Measurements from ENCODE around the gene LGALSL.

The LGALSL gene

GRCh38 chr2:64474121-64474571 is 20.2 kb downstream of the LGALSL start:
- TF ChIP-seq CTCF (IDR thresholded peaks at IDR 0.05; ENCODE audit: borderline replicate concordance, control extremely low read depth, extremely low read depth, insufficient read depth, missing control alignments), result no peak
- DNase-seq (ENCODE audit: low spot score), result no peak
- in situ Hi-C loops (cut with MboI; ENCODE audit: low sequenced_read_pairs, unreplicated experiment), result no loop called here

- no peak for DNase-seq (ENCODE audit: low spot score)
- no peak for TF ChIP-seq CTCF (IDR thresholded peaks at IDR 0.05; ENCODE audit: borderline replicate concordance, control extremely low read depth, extremely low read depth, insufficient read depth, missing control alignments)
- in situ Hi-C loops (cut with MboI; ENCODE audit: low sequenced_read_pairs, unreplicated experiment), result loop anchor here (25.0 kb wide), 1 partner anchor 787 kb away; no protein-coding TSS in a partner anchor
Observed at GRCh38 chr2:64474636-64475035, 20.7 kb downstream of the LGALSL start.

- no peak for DNase-seq (ENCODE audit: low spot score)
- in situ Hi-C loops (cut with MboI; ENCODE audit: low sequenced_read_pairs, unreplicated experiment), result loop anchor here (25.0 kb wide), 1 partner anchor 790 kb away; no protein-coding TSS in a partner anchor
- TF ChIP-seq CTCF (IDR thresholded peaks at IDR 0.05; ENCODE audit: borderline replicate concordance, control extremely low read depth, extremely low read depth, insufficient read depth, missing control alignments), result no peak
Observed at GRCh38 chr2:64477037-64477436, 23.1 kb downstream of the LGALSL start.

- DNase-seq (ENCODE audit: low spot score), result no peak
- in situ Hi-C loops (cut with MboI; ENCODE audit: low sequenced_read_pairs, unreplicated experiment), result loop anchor here (25.0 kb wide), 1 partner anchor 791 kb away; no protein-coding TSS in a partner anchor
- TF ChIP-seq CTCF (IDR thresholded peaks at IDR 0.05; ENCODE audit: borderline replicate concordance, control extremely low read depth, extremely low read depth, insufficient read depth, missing control alignments), result no peak
Observed at GRCh38 chr2:64477979-64478378, 24.0 kb downstream of the LGALSL start.

GRCh38 chr2:64478502-64479230 is 24.7 kb downstream of the LGALSL start:
- DNase-seq (ENCODE audit: low spot score), result no peak
- no peak for TF ChIP-seq CTCF (IDR thresholded peaks at IDR 0.05; ENCODE audit: borderline replicate concordance, control extremely low read depth, extremely low read depth, insufficient read depth, missing control alignments)
- in situ Hi-C loops (cut with MboI; ENCODE audit: low sequenced_read_pairs, unreplicated experiment), result loop anchor here (25.0 kb wide), 1 partner anchor 791 kb away; no protein-coding TSS in a partner anchor

GRCh38 chr2:64479259-64480117 is 25.5 kb downstream of the LGALSL start:
- no peak for DNase-seq (ENCODE audit: low spot score)
- in situ Hi-C loops (cut with MboI; ENCODE audit: low sequenced_read_pairs, unreplicated experiment), result loop anchor here (25.0 kb wide), 1 partner anchor 792 kb away; no protein-coding TSS in a partner anchor
- TF ChIP-seq CTCF (IDR thresholded peaks at IDR 0.05; ENCODE audit: borderline replicate concordance, control extremely low read depth, extremely low read depth, insufficient read depth, missing control alignments), result no peak

All from GM13976 (cell line).